HepG2 (cell line): Measurements from ENCODE around the gene GAPT. TPM values are rescaled to one million over a fixed set of nuclear protein-coding genes. Genes with fewer than 3 reads are reported as not detected.

Source experiments
- ATAC-seq: fragments of 200-7000 bp; cut with Tn5 transposase; 3 replicates; pipeline ENCODE4 v1.9.1; 2020; ENCODE audit warnings: mild to moderate bottlenecking, moderate library complexity
- BruUV-seq: library from RNA; stranded (reverse); fragments of 400-500 nt; replicated peaks from 2 replicates; lab custom pipeline; 2021; lab: Mats Ljungman, UMichigan
- CTCF ChIA-PET: fragments of 300-600 bp; formaldehyde crosslinking; extraction: SDS; loops from one replicate; lab custom pipeline; 2021; ENCODE audit warnings: low total read pairs, inconsistent platforms, low intra/inter-chr PET ratio; lab: Yijun Ruan, JAX
- POLR2A ChIA-PET: fragments of 350-600 bp; sonication (Branson Sonifier 250); formaldehyde crosslinking; loops from one replicate; lab custom pipeline; 2020; ENCODE audit warnings: antibody characterized with exemption, inconsistent platforms; lab: Yijun Ruan, JAX
- DNase-seq: peaks from one replicate; pipeline ENCODE4 v3.0.0-alpha.2; 2015; ENCODE audit warnings: low spot score
- FAIRE-seq: peaks from 3 replicates; lab custom pipeline; 2011; peaks lifted over from hg19 to GRCh38; lab: Jason Lieb, UNC
- H2AFZ ChIP-seq: one replicate; pipeline ENCODE4 v1.6.1; 2011; ENCODE audit warnings: low read length, inconsistent platforms
- H3K27ac ChIP-seq: fragments of 300-600 bp; 3 replicates; pipeline ENCODE4 v1.8.0; 2011; ENCODE audit warnings: mixed run types, mild to moderate bottlenecking, mixed read lengths, low read length, inconsistent platforms; ENCODE audit not compliant: insufficient read depth; ENCODE audit errors: extremely low read length
- H3K27me3 ChIP-seq, 2 experiments: fragments of 200-600 bp in 1 of 2; 2 replicates in 1 of 2; 3 replicates in 1 of 2; pipeline versions ENCODE4 v1.6.0 to v1.8.0; 2011; ENCODE audit warnings: low read length in 2 of 2, mild to moderate bottlenecking in 2 of 2, moderate library complexity in 2 of 2, inconsistent platforms in 1 of 2; ENCODE audit not compliant: insufficient read depth in 2 of 2, control insufficient read depth in 1 of 2
- H3K36me3 ChIP-seq, 2 experiments: fragments of 200-600 bp in 1 of 2; replicated peaks in 1 of 2; 2 replicates in 1 of 2; 3 replicates in 1 of 2; pipeline versions ENCODE4 v1.5.1 to v1.8.0; 2011; ENCODE audit warnings: low read length in 2 of 2, inconsistent platforms in 1 of 2; ENCODE audit not compliant: insufficient read depth in 2 of 2, control insufficient read depth in 1 of 2
- H3K4me1 ChIP-seq: 2 replicates; pipeline ENCODE4 v1.5.1; 2012; ENCODE audit warnings: low read length, inconsistent platforms; ENCODE audit not compliant: insufficient read depth
- H3K4me2 ChIP-seq: 2 replicates; pipeline ENCODE4 v1.6.0; 2011; ENCODE audit warnings: low read depth, low read length, inconsistent platforms
- H3K4me3 ChIP-seq, 3 experiments: fragments of 200-600 bp in 1 of 3; sonication (generic), shearing (Covaris generic) in 1 of 3; replicated peaks in 1 of 3; 2 replicates each; pipeline ENCODE4 v1.5.1; 2011 to 2016; ENCODE audit warnings: low read length in 3 of 3, inconsistent platforms in 2 of 3, low read depth in 2 of 3, mild to moderate bottlenecking in 2 of 3, control low read depth in 1 of 3, mixed read lengths in 1 of 3; ENCODE audit not compliant: insufficient read depth in 1 of 3
- H3K79me2 ChIP-seq: one replicate; pipeline ENCODE4 v1.6.1; 2011; ENCODE audit warnings: low read length, inconsistent platforms; ENCODE audit not compliant: insufficient read depth
- H3K9ac ChIP-seq: 2 replicates; pipeline ENCODE4 v1.6.0; 2011; ENCODE audit warnings: mild to moderate bottlenecking, low read depth, low read length, inconsistent platforms; ENCODE audit not compliant: insufficient read depth
- H3K9me3 ChIP-seq: 2 replicates; pipeline ENCODE4 v1.5.1; 2012; ENCODE audit warnings: mild to moderate bottlenecking, low read length
- H4K20me1 ChIP-seq: 2 replicates; pipeline ENCODE4 v1.6.0; 2011; ENCODE audit warnings: inconsistent platforms, mild to moderate bottlenecking, low read length, moderate library complexity; ENCODE audit not compliant: insufficient read depth
- HIVEP1 ChIP-seq: sonication (generic); formaldehyde crosslinking; IDR thresholded peaks from 2 replicates; pipeline ENCODE4 v1.4.0; 2020; ENCODE audit warnings: mild to moderate bottlenecking, missing genetic modification reagents
- RARG ChIP-seq: sonication (generic); formaldehyde crosslinking; IDR thresholded peaks from 2 replicates; pipeline ENCODE4 v1.4.0; 2020; ENCODE audit warnings: low read depth, mild to moderate bottlenecking, missing genetic modification reagents
- ZBTB21 ChIP-seq: sonication (generic); formaldehyde crosslinking; IDR thresholded peaks from 2 replicates; pipeline ENCODE4 v1.4.0; 2020; ENCODE audit warnings: missing genetic modification reagents
- ZSCAN30 ChIP-seq: sonication (generic); formaldehyde crosslinking; IDR thresholded peaks from 2 replicates; pipeline ENCODE4 v1.5.0; 2020; ENCODE audit warnings: mild to moderate bottlenecking, missing genetic modification reagents
- WGBS: methylation state at CpG from one replicate; pipeline ENCODE4 v1.1.6; 2017; ENCODE audit warnings: low lambda C conversion rate; 5-methylcytosine and 5-hydroxymethylcytosine counted together
- in situ Hi-C: cut with HindIII; loops from 2 replicates; pipeline ENCODE4 v1.10.0; 2017; ENCODE audit warnings: low pct_unique_long_range_greater_than_20kb; ENCODE audit not compliant: extremely low pct_ligation_motif_present
- intact Hi-C: fragments of 100-400 bp; cut with micrococcal nuclease; formaldehyde crosslinking; loops from one replicate; pipeline ENCODE4 v1.10.0; 2022; ENCODE audit not compliant: unreplicated experiment
- polyA plus RNA-seq, 8 experiments: library from polyadenylated mRNA; depleted of rRNA in 3 of 8; stranded (reverse) in 7 of 8; unstranded in 1 of 8; fragments of >200 nt; fragmentation: Illumina TruSeq in 4 of 8; extraction: Trizol in 4 of 8; gene quantifications; 2 replicates each; pipeline versions ENCODE4 v1.2.1 to v1.2.3, GENCODE V29; 2011 to 2016; ENCODE audit warnings: low read depth in 4 of 8, missing spikeins in 1 of 8, mixed read lengths in 1 of 8; ENCODE audit not compliant: insufficient read depth in 1 of 8
- total RNA-seq, 5 experiments: library from RNA; depleted of rRNA; stranded (reverse); fragments of >200 nt; fragmentation: Illumina TruSeq; extraction: Trizol; gene quantifications; 2 replicates each; pipeline ENCODE4 v1.2.3, GENCODE V29; 2016; ENCODE audit warnings: low read depth in 1 of 5
- TF ChIP-seq, protein P1 (sequence below): sonication (generic); formaldehyde crosslinking; IDR thresholded peaks from 2 replicates; pipeline ENCODE4 v1.5.0; 2020; ENCODE audit warnings: mild to moderate bottlenecking, missing genetic modification reagents, moderate library complexity
- TF ChIP-seq, protein P2 (sequence below): sonication (generic); formaldehyde crosslinking; conservative IDR thresholded peaks from 2 replicates; pipeline ENCODE4 v1.4.0; 2020; ENCODE audit warnings: missing genetic modification reagents

Gene GAPT
- total and polyA plus RNA-seq, 2 of the 13 experiments (the other 11 are each of a cell fraction or from before 2014, with no cell fraction given) = not detected

DNA sequence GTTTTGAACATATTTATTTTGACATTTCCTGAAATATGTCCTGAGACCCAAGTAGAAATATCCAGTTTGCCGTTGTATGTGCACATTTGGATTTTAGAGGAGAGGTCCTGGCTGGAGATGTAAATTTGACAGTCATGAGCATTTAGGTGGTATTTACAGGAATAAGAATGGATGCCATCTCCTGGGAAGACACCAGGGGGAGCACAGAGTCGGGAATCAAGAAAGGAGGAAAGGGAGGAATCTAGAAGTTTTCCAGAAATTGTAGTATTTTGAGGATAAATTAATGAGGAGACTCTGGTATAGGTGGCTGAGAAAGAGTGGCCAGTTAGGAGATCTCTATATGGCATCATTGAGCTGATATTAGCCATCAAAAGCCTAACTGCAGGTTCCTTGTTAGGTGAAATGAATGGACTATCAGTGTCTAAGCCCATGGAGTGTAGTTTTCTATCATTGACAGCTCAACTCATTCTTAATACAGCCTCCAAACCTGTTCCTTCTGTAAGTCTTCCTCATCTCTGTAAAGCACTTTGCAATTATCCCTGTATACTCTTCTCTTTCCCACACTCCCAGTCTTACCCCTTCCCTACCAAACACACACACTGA, 7.2 kb downstream of the GAPT start (continued):
- TF ChIP-seq, protein P1, sequence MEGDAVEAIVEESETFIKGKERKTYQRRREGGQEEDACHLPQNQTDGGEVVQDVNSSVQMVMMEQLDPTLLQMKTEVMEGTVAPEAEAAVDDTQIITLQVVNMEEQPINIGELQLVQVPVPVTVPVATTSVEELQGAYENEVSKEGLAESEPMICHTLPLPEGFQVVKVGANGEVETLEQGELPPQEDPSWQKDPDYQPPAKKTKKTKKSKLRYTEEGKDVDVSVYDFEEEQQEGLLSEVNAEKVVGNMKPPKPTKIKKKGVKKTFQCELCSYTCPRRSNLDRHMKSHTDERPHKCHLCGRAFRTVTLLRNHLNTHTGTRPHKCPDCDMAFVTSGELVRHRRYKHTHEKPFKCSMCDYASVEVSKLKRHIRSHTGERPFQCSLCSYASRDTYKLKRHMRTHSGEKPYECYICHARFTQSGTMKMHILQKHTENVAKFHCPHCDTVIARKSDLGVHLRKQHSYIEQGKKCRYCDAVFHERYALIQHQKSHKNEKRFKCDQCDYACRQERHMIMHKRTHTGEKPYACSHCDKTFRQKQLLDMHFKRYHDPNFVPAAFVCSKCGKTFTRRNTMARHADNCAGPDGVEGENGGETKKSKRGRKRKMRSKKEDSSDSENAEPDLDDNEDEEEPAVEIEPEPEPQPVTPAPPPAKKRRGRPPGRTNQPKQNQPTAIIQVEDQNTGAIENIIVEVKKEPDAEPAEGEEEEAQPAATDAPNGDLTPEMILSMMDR = peak; percentile 66

DNA sequence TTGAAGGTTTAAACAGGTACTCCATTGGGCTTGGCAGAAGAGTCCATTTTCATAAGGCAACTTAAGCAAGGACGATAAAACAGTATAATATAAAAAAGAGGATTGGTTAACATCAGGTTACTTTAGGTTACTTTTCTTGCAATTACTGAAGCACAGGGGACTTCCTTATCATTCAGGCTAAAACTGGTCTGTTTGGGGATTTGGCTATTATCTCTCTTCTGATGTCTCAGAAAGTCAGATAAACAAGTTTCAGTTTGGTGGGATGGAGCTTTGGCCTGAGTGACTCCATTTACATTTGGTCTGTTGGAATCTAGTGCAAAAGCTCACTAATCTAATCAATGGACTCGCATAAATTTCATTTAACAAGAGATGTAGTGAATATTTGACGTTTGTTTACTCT, 8.0 kb downstream of the GAPT start:
- FAIRE-seq = no peak
- intact Hi-C loops = no loop called here
- in situ Hi-C loops = no loop called here

More for the DNA sequence above, 8.0 kb downstream of the GAPT start:
- Histone ChIP-seq H3K9ac (no peak overlapping the region), H2AFZ (no peak overlapping the region), H4K20me1 (no peaks in the 10 kb centered on the region), H3K4me3 (no peak overlapping the region), H3K36me3 (no peaks in the 10 kb centered on the region), H3K27ac (no peak overlapping the region), H3K4me2 (no peak overlapping the region)
- POLR2A ChIA-PET = no interaction called here
- CTCF ChIA-PET = interaction anchor here (1.1 kb wide), 1 partner anchor 314 kb away, joined by 4 read pairs; no protein-coding TSS in a partner anchor
- BruUV-seq = no TSS peak
- no peak for DNase-seq
- TF ChIP-seq HIVEP1 (CRISPR knock-in tag) (no peak), ZSCAN30 (CRISPR knock-in tag) (no peak), RARG (no peak), ZBTB21 (no peak)
- TF ChIP-seq, protein P2, sequence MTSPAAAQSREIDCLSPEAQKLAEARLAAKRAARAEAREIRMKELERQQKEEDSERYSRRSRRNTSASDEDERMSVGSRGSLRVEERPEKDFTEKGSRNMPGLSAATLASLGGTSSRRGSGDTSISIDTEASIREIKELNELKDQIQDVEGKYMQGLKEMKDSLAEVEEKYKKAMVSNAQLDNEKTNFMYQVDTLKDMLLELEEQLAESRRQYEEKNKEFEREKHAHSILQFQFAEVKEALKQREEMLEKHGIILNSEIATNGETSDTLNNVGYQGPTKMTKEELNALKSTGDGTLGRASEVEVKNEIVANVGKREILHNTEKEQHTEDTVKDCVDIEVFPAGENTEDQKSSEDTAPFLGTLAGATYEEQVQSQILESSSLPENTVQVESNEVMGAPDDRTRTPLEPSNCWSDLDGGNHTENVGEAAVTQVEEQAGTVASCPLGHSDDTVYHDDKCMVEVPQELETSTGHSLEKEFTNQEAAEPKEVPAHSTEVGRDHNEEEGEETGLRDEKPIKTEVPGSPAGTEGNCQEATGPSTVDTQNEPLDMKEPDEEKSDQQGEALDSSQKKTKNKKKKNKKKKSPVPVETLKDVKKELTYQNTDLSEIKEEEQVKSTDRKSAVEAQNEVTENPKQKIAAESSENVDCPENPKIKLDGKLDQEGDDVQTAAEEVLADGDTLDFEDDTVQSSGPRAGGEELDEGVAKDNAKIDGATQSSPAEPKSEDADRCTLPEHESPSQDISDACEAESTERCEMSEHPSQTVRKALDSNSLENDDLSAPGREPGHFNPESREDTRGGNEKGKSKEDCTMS (CRISPR knock-in tag) = no peak
- TF ChIP-seq, all 625 proteins: peak for 0
- 16% methylated on average over 3 of the region's 3 CpGs for WGBS
- ATAC-seq = no peak
- Histone ChIP-seq H3K79me2 (no peaks in the 10 kb centered on the region), H3K4me1 (no peaks in the 10 kb centered on the region), H3K27me3 (no peaks in the 10 kb centered on the region), H3K9me3 (no peaks in the 10 kb centered on the region)
